K562 (cell line): ENCODE measurements around the gene ANKH. TPM values are rescaled to one million over a fixed set of nuclear protein-coding genes. Genes with fewer than 3 reads are reported as not detected.

ENCODE experiments used
- ATAC-seq: fragments of 200-7000 bp; cut with Tn5 transposase; 3 replicates; pipeline ENCODE4 v1.9.1; 2020; ENCODE audit warnings: moderate library complexity
- BruUV-seq: library from RNA; stranded (reverse); fragments of 400-500 nt; replicated peaks from 2 replicates; lab custom pipeline; 2021; lab: Mats Ljungman, UMichigan
- CTCF ChIA-PET: fragments of 300-600 bp; formaldehyde crosslinking; extraction: SDS; loops from one replicate; lab custom pipeline; 2021; ENCODE audit warnings: low intra/inter-chr PET ratio; lab: Yijun Ruan, JAX
- POLR2A ChIA-PET: fragments of 300-600, 350-650 bp; sonication (Branson Sonifier 250); formaldehyde crosslinking; extraction: SDS; loops from one replicate; lab custom pipeline; 2021; ENCODE audit warnings: antibody characterized with exemption, inconsistent platforms; lab: Yijun Ruan, JAX
- DNase-seq, 4 experiments: peaks; one replicate each; pipeline versions ENCODE4 v3.0.0 to v3.0.0-alpha.2; 2011 to 2018; ENCODE audit warnings: low spot score in 3 of 4, mixed read lengths in 3 of 4; ENCODE audit errors: extremely low read depth in 1 of 4
- FAIRE-seq: peaks from 2 replicates; lab custom pipeline; 2011; peaks lifted over from hg19 to GRCh38; lab: Jason Lieb, UNC
- H2AFZ ChIP-seq: 2 replicates; pipeline ENCODE4 v1.6.0; 2011; ENCODE audit warnings: low read depth, low read length, control low read depth, inconsistent platforms
- H3K27ac ChIP-seq: fragments of 200-600 bp; 3 replicates; pipeline ENCODE4 v1.8.0; 2011; ENCODE audit warnings: low read depth, mild to moderate bottlenecking, control low read depth, inconsistent platforms, low read length, moderate library complexity, mixed read lengths; ENCODE audit errors: extremely low read depth
- H3K27me3 ChIP-seq, 2 experiments: fragments of 300-600 bp in 1 of 2; 2 replicates in 1 of 2; 3 replicates in 1 of 2; pipeline versions ENCODE4 v1.6.0 to v1.8.0; 2011; ENCODE audit warnings: inconsistent platforms in 2 of 2, low read length in 2 of 2, mild to moderate bottlenecking in 1 of 2, mixed read lengths in 1 of 2, moderate library complexity in 1 of 2; ENCODE audit not compliant: control insufficient read depth in 2 of 2, insufficient read depth in 2 of 2
- H3K36me3 ChIP-seq: fragments of 300-600 bp; 3 replicates; pipeline ENCODE4 v1.8.0; 2011; ENCODE audit warnings: mild to moderate bottlenecking, low read length, inconsistent platforms; ENCODE audit not compliant: control insufficient read depth, insufficient read depth
- H3K4me1 ChIP-seq, 2 experiments: fragments of 200-600 bp in 1 of 2; replicated peaks in 1 of 2; 2 replicates in 1 of 2; 3 replicates in 1 of 2; pipeline versions ENCODE4 v1.5.1 to v1.8.0; 2011; ENCODE audit warnings: inconsistent platforms in 2 of 2, low read length in 2 of 2, mild to moderate bottlenecking in 1 of 2, mixed read lengths in 1 of 2, moderate library complexity in 1 of 2; ENCODE audit not compliant: control insufficient read depth in 2 of 2, insufficient read depth in 2 of 2
- H3K4me2 ChIP-seq: 2 replicates; pipeline ENCODE4 v1.6.1; 2011; ENCODE audit warnings: low read length, control low read depth, inconsistent platforms, mixed read lengths; ENCODE audit not compliant: insufficient read depth
- H3K4me3 ChIP-seq: fragments of 200-600 bp; sonication (generic), shearing (Covaris generic); 2 replicates; pipeline ENCODE4 v1.5.1; 2016; ENCODE audit warnings: control low read depth, inconsistent platforms
- H3K79me2 ChIP-seq: fragments of 200-600 bp; 3 replicates; pipeline ENCODE4 v1.8.0; 2011; ENCODE audit warnings: low read length, inconsistent platforms; ENCODE audit not compliant: control insufficient read depth, insufficient read depth
- H3K9ac ChIP-seq, 2 experiments: 2 replicates each; pipeline versions ENCODE4 v1.6.0 to v1.6.1; 2011; ENCODE audit warnings: low read depth in 2 of 2, low read length in 2 of 2, control low read depth in 1 of 2, inconsistent platforms in 1 of 2, mild to moderate bottlenecking in 1 of 2, mixed read lengths in 1 of 2; ENCODE audit not compliant: insufficient read depth in 1 of 2
- H3K9me1 ChIP-seq: one replicate; pipeline ENCODE4 v1.6.0; 2011; ENCODE audit warnings: inconsistent platforms, mild to moderate bottlenecking, low read length, moderate library complexity; ENCODE audit not compliant: control insufficient read depth, insufficient read depth
- H3K9me3 ChIP-seq: replicated peaks from 2 replicates; pipeline ENCODE4 v1.5.1; 2011; ENCODE audit warnings: low read depth, low read length, inconsistent platforms; ENCODE audit not compliant: control insufficient read depth, insufficient read depth
- H4K20me1 ChIP-seq: replicated peaks from 2 replicates; pipeline ENCODE4 v1.6.1; 2011; ENCODE audit warnings: low read length, inconsistent platforms, mixed read lengths; ENCODE audit not compliant: control insufficient read depth, insufficient read depth
- AFF1 ChIP-seq, 2 experiments: fragments of 450-650 bp; IDR thresholded peaks; 2 replicates each; pipeline ENCODE4 v1.6.1; 2018; ENCODE audit warnings: mild to moderate bottlenecking in 2 of 2, low read depth in 1 of 2; ENCODE audit not compliant: partially characterized antibody in 2 of 2
- E2F6 ChIP-seq, 2 experiments: IDR thresholded peaks; 2 replicates each; pipeline ENCODE4 v1.6.1; 2011; ENCODE audit warnings: borderline replicate concordance in 1 of 2, control low read depth in 1 of 2, low read depth in 1 of 2, low read length in 1 of 2, mild to moderate bottlenecking in 1 of 2, mixed read lengths in 1 of 2, moderate library complexity in 1 of 2; ENCODE audit not compliant: insufficient read depth in 1 of 2, insufficient read length in 1 of 2, poor library complexity in 1 of 2, severe bottlenecking in 1 of 2; ENCODE audit errors: extremely low read depth in 1 of 2
- IRF2 ChIP-seq: sonication (generic); formaldehyde crosslinking; IDR thresholded peaks from 2 replicates; pipeline ENCODE4 v1.8.1; 2022; ENCODE audit warnings: mild to moderate bottlenecking, missing genetic modification reagents
- KAT7 ChIP-seq: sonication (generic); formaldehyde crosslinking; IDR thresholded peaks from 2 replicates; pipeline ENCODE4 v1.8.0; 2022; ENCODE audit warnings: missing genetic modification reagents, mild to moderate bottlenecking, borderline replicate concordance
- NKRF ChIP-seq: fragments of 450-650 bp; IDR thresholded peaks from 2 replicates; pipeline ENCODE4 v1.6.1; 2016; ENCODE audit warnings: borderline replicate concordance
- NR3C1 ChIP-seq: sonication (generic); formaldehyde crosslinking; IDR thresholded peaks from 2 replicates; pipeline ENCODE4 v1.8.1; 2022; ENCODE audit warnings: missing genetic modification reagents
- TEAD4 ChIP-seq, 2 experiments: sonication (generic) in 1 of 2; formaldehyde crosslinking in 1 of 2; IDR thresholded peaks; 2 replicates each; pipeline versions ENCODE4 v1.6.1 to v1.8.0; 2012 to 2022; ENCODE audit warnings: borderline replicate concordance in 1 of 2, inconsistent platforms in 1 of 2, low read length in 1 of 2, mild to moderate bottlenecking in 1 of 2, missing genetic modification reagents in 1 of 2
- ZNF165 ChIP-seq: fragments of 250-450 bp; sonication (Bioruptor Pico); IDR thresholded peaks from 2 replicates; pipeline ENCODE4 v1.4.0; 2020; ENCODE audit warnings: borderline replicate concordance
- ZNF507 ChIP-seq: conservative IDR thresholded peaks from 2 replicates; pipeline ENCODE4 v1.6.1; 2017; ENCODE audit warnings: missing genetic modification characterization, missing compliant biosample characterization
- ZNF740 ChIP-seq, 3 experiments: fragments of 200-800 bp in 1 of 3; sonication (Bioruptor generic) in 1 of 3; sonication (generic) in 1 of 3; formaldehyde crosslinking in 1 of 3; IDR thresholded peaks; 2 replicates each; pipeline versions ENCODE4 v1.6.1 to v1.8.0; 2016 to 2022; ENCODE audit warnings: mild to moderate bottlenecking in 2 of 3, missing compliant biosample characterization in 2 of 3, missing genetic modification characterization in 2 of 3, missing genetic modification reagents in 1 of 3
- WGBS: fragments of 100-300 bp; shearing (Covaris generic); methylation state at CpG from one replicate; pipeline ENCODE4 v1.1.6; 2016; ENCODE audit warnings: low coverage, mixed read lengths; ENCODE audit not compliant: insufficient coverage; ENCODE audit errors: missing lambda C conversion rate; 5-methylcytosine and 5-hydroxymethylcytosine counted together
- in situ Hi-C: fragments of 300-500 bp; cut with MboI; formaldehyde crosslinking; loops from 4 replicates; pipeline ENCODE4 v1.15.0; 2018; ENCODE audit warnings: inconsistent platforms, mixed read lengths
- intact Hi-C: fragments of 100-400 bp; cut with micrococcal nuclease; formaldehyde crosslinking; loops from 2 replicates; pipeline ENCODE4 v1.14.2; 2022
- polyA plus RNA-seq, 8 experiments: library from polyadenylated mRNA; depleted of rRNA in 4 of 8; stranded (reverse) in 5 of 8; unstranded in 3 of 8; fragments of >200 nt; fragmentation: Nextera tagmentation in 2 of 8; fragmentation: Illumina TruSeq in 1 of 8; extraction: Ambion mirVana in 2 of 8; extraction: Trizol in 1 of 8; gene quantifications; 2 replicates each; pipeline versions ENCODE4 v1.2.1 to v1.2.3, GENCODE V29; 2011 to 2014; ENCODE audit warnings: inconsistent platforms in 1 of 8, missing spikeins in 1 of 8
- total RNA-seq, 7 experiments: library from RNA; depleted of rRNA in 6 of 7; stranded (reverse); fragments of >200 nt in 6 of 7; fragmentation: Illumina TruSeq in 2 of 7; extraction: Trizol in 2 of 7; gene quantifications; 2 replicates each; pipeline versions ENCODE4 v1.2.1 to v1.2.3, GENCODE V29; 2011 to 2021; ENCODE audit warnings: low replicate concordance in 1 of 7

The ANKH gene
- total and polyA plus RNA-seq, 9 of the 15 experiments (the other 6 are each of a cell fraction or from before 2014, with no cell fraction given): 0.79 to 12.2 (median 4.5) TPM

- Histone ChIP-seq H3K9me3 (no peaks in the 10 kb centered on the region), H3K36me3 (no peaks in the 10 kb centered on the region), H3K9me1 (no peaks in the 10 kb centered on the region), H3K4me3 (no peak overlapping the region), H3K4me2 (no peak overlapping the region), H3K27ac (no peak overlapping the region), H3K79me2 (no peaks in the 10 kb centered on the region), H3K27me3 (no peaks in the 10 kb centered on the region; a peak in 1 of 5 replicates), H4K20me1 (no peaks in the 10 kb centered on the region), H3K4me1 (no peaks in the 10 kb centered on the region), H2AFZ (no peak overlapping the region), H3K9ac (no peak overlapping the region)
- intact Hi-C loops: no loop called here
- WGBS: 9% methylated on average over 15 of the region's 15 CpGs
- ATAC-seq: no peak
- in situ Hi-C loops: no loop called here
- FAIRE-seq: no peak
- ChIA-PET POLR2A (no interaction called here), CTCF (no interaction called here)
- BruUV-seq: no TSS peak
- no peak for DNase-seq
- no peak for TF ChIP-seq ZNF165 (CRISPR knock-in tag)
- no peak for TF ChIP-seq TEAD4 (IDR thresholded peaks at IDR 0.05; ENCODE audit: low read length)
- no peak for TF ChIP-seq TEAD4 (CRISPR knock-in tag; IDR thresholded peaks at IDR 0.05; ENCODE audit: borderline replicate concordance)
- no peak for TF ChIP-seq ZNF507 (tag)
- TF ChIP-seq NKRF: no peak
- TF ChIP-seq KAT7: no peak
- TF ChIP-seq E2F6 (IDR thresholded peaks at IDR 0.05; ENCODE audit: borderline replicate concordance in 1 of 2, extremely low read depth in 1 of 2, insufficient read depth in 1 of 2, insufficient read length in 1 of 2, low read depth in 1 of 2, low read length in 1 of 2, poor library complexity in 1 of 2, severe bottlenecking in 1 of 2): no peak
- no peak for TF ChIP-seq NR3C1 (CRISPR knock-in tag)
- TF ChIP-seq AFF1 (IDR thresholded peaks at IDR 0.05; ENCODE audit: low read depth in 1 of 2, partially characterized antibody in 2 of 2): no peak
- TF ChIP-seq IRF2 (CRISPR knock-in tag): no peak
- no peak for TF ChIP-seq ZNF740 (CRISPR knock-in tag; IDR thresholded peaks at IDR 0.05)
- TF ChIP-seq ZNF740 (tag; IDR thresholded peaks at IDR 0.05): no peak
Observed at GRCh38 chr5:14838396-14839319, 32.9 kb downstream of the ANKH start.
